Mesenchymal stem cell (in vitro differentiated cells and primary cell): Measurements from ENCODE around the gene MYO18B.

Experiments
- DNase-seq: peaks from one replicate; pipeline ENCODE4 v3.0.0-alpha.2; 2013
- H2AFZ ChIP-seq: one replicate; pipeline ENCODE4 v1.6.1; 2013; ENCODE audit warnings: low read depth, mild to moderate bottlenecking, control low read depth, inconsistent platforms, low read length, moderate library complexity
- H2AK5ac ChIP-seq: 2 replicates; pipeline ENCODE4 v1.6.1; 2013; ENCODE audit warnings: low read length, moderate library complexity, mild to moderate bottlenecking, inconsistent platforms; ENCODE audit not compliant: severe bottlenecking
- H2BK120ac ChIP-seq: one replicate; pipeline ENCODE4 v1.6.1; 2013; ENCODE audit warnings: low read depth, mild to moderate bottlenecking, inconsistent platforms, low read length, moderate library complexity
- H2BK12ac ChIP-seq, 2 experiments: one replicate each; pipeline ENCODE4 v1.6.1; 2013; ENCODE audit warnings: inconsistent platforms in 2 of 2, low read length in 2 of 2, mild to moderate bottlenecking in 2 of 2, moderate library complexity in 2 of 2, control low read depth in 1 of 2
- H2BK15ac ChIP-seq: one replicate; pipeline ENCODE4 v1.6.1; 2013; ENCODE audit warnings: mild to moderate bottlenecking, low read depth, inconsistent platforms; ENCODE audit not compliant: poor library complexity, severe bottlenecking
- H2BK5ac ChIP-seq: 2 replicates; pipeline ENCODE4 v1.6.1; 2013; ENCODE audit warnings: low read depth, mild to moderate bottlenecking, low read length, control low read depth, inconsistent platforms; ENCODE audit not compliant: poor library complexity, severe bottlenecking
- H3K14ac ChIP-seq, 2 experiments: one replicate each; pipeline ENCODE4 v1.6.1; 2013; ENCODE audit warnings: inconsistent platforms in 2 of 2, low read length in 2 of 2, control low read depth in 1 of 2, mild to moderate bottlenecking in 1 of 2, moderate library complexity in 1 of 2
- H3K18ac ChIP-seq, 2 experiments: one replicate each; pipeline ENCODE4 v1.6.1; 2013; ENCODE audit warnings: inconsistent platforms in 2 of 2, low read length in 2 of 2, control low read depth in 1 of 2, low read depth in 1 of 2, mild to moderate bottlenecking in 1 of 2
- H3K23ac ChIP-seq, 2 experiments: one replicate each; pipeline ENCODE4 v1.6.1; 2013; ENCODE audit warnings: inconsistent platforms in 2 of 2, low read length in 2 of 2, mild to moderate bottlenecking in 2 of 2, moderate library complexity in 2 of 2, control low read depth in 1 of 2
- H3K27ac ChIP-seq: 2 replicates; pipeline ENCODE4 v1.5.1; 2013; ENCODE audit warnings: mild to moderate bottlenecking, moderate library complexity, low read length, control low read depth, inconsistent platforms; ENCODE audit not compliant: poor library complexity, severe bottlenecking
- H3K27me3 ChIP-seq, 2 experiments: 2 replicates each; pipeline versions ENCODE4 v1.6.1 to v1.7.0; 2013; ENCODE audit warnings: low read length in 2 of 2, mild to moderate bottlenecking in 2 of 2, moderate library complexity in 2 of 2, control low read depth in 1 of 2, inconsistent platforms in 1 of 2; ENCODE audit not compliant: control insufficient read depth in 1 of 2, insufficient read depth in 1 of 2
- H3K36me3 ChIP-seq, 2 experiments: 2 replicates each; pipeline versions ENCODE4 v1.6.1 to v1.7.0; 2013; ENCODE audit warnings: low read length in 2 of 2, control low read depth in 1 of 2, inconsistent platforms in 1 of 2, low read depth in 1 of 2, mild to moderate bottlenecking in 1 of 2; ENCODE audit not compliant: insufficient read depth in 2 of 2, control insufficient read depth in 1 of 2
- H3K4ac ChIP-seq, 2 experiments: one replicate each; pipeline ENCODE4 v1.6.1; 2013; ENCODE audit warnings: inconsistent platforms in 2 of 2, low read length in 2 of 2, mild to moderate bottlenecking in 2 of 2, moderate library complexity in 2 of 2, control low read depth in 1 of 2, low read depth in 1 of 2
- H3K4me1 ChIP-seq: 2 replicates; pipeline ENCODE4 v1.6.1; 2013; ENCODE audit warnings: low read depth, low read length, control low read depth; ENCODE audit not compliant: control insufficient read depth, insufficient read depth
- H3K4me2 ChIP-seq: 2 replicates; pipeline ENCODE4 v1.6.1; 2013; ENCODE audit warnings: low read length, mild to moderate bottlenecking, inconsistent platforms; ENCODE audit not compliant: poor library complexity, severe bottlenecking
- H3K4me3 ChIP-seq, 2 experiments: 2 replicates each; pipeline versions ENCODE4 v1.5.1 to v1.7.0; 2013; ENCODE audit warnings: low read length in 2 of 2, mild to moderate bottlenecking in 2 of 2, control low read depth in 1 of 2, low read depth in 1 of 2; ENCODE audit not compliant: insufficient read depth in 1 of 2
- H3K79me1 ChIP-seq: replicated peaks from 2 replicates; pipeline ENCODE4 v1.6.1; 2013; ENCODE audit warnings: mild to moderate bottlenecking, control low read depth, low read length, inconsistent platforms; ENCODE audit not compliant: poor library complexity, severe bottlenecking
- H3K9ac ChIP-seq: 2 replicates; pipeline ENCODE4 v1.7.0; 2013; ENCODE audit warnings: mild to moderate bottlenecking, low read length, moderate library complexity
- H3K9me3 ChIP-seq: 2 replicates; pipeline ENCODE4 v1.7.0; 2013; ENCODE audit warnings: mild to moderate bottlenecking, low read length; ENCODE audit not compliant: control insufficient read depth
- H4K8ac ChIP-seq: one replicate; pipeline ENCODE4 v1.6.1; 2013; ENCODE audit warnings: inconsistent platforms, mild to moderate bottlenecking, low read length, moderate library complexity
- H4K91ac ChIP-seq: one replicate; pipeline ENCODE4 v1.6.1; 2013; ENCODE audit warnings: mild to moderate bottlenecking, low read length, inconsistent platforms
- WGBS: methylation state at CpG from one replicate; pipeline ENCODE4 v1.1.7; 2013; ENCODE audit warnings: mixed read lengths; 5-methylcytosine and 5-hydroxymethylcytosine counted together

Gene MYO18B

DNA sequence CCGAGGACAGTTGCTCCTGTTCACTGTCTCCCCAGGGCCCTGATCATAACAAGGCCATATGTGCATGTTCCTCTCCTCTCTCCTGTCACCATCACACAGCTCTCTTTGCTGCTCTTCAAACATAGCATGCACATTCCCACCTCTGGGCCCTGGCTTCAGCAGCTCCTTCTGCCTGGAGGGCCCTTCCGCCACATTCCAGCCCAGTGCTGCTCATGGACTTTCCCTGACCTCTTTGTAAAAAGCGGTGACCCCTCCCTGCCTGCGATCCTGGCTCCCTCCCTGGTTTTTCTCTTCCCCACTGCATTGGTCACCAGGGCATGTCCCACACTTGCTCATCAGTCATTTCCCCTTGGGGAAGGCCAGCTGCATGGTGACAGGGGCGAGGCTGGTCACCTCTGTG lies 98.2 kb downstream of the MYO18B start:
- Histone ChIP-seq H3K23ac (no peak overlapping the region), H3K27me3 (peaks cover 0 to 16% of the 10 kb centered on the region in 2 experiments), H2BK12ac (no peak overlapping the region), H3K9me3 (no peaks in the 10 kb centered on the region), H3K18ac (no peak overlapping the region), H4K91ac (no peak overlapping the region), H3K27ac (no peak overlapping the region), H3K4ac (no peak overlapping the region), H3K36me3 (no peaks in the 10 kb centered on the region), H3K79me1 (no peaks in the 10 kb centered on the region), H2AK5ac (no peak overlapping the region), H2BK5ac (no peak overlapping the region), H3K9ac (no peak overlapping the region), H2AFZ (no peak overlapping the region), H2BK120ac (no peak overlapping the region), H3K4me3 (no peak overlapping the region), H3K4me2 (no peak overlapping the region), H4K8ac (no peak overlapping the region), H3K4me1 (no peaks in the 10 kb centered on the region), H3K14ac (no peak overlapping the region), H2BK15ac (no peak overlapping the region)
- 76% methylated on average over 5 of the region's 5 CpGs for WGBS
- no peak for DNase-seq

DNA sequence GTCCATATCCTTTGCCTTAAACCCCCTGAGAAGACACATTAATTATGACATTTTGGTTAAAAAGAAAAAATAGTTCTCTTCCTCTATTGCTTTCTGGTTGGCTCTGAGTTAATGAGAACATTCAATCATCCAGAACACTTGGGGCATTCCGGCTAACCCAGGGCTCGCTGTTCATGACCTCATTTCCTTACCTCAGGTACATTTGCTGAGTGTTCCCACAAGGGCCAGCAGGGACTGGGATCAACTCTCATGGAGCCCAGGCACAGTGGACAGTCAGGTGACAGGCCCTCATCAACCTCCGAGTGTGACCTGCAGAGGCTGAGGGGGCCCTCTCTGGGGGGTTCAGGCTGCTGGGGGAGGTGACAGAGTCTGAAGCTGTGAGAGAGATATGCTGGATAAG lies 98.9 kb downstream of the MYO18B start:
- no peak overlapping the region for H4K91ac ChIP-seq
- 59% methylated on average over 3 of the region's 3 CpGs for WGBS
- H3K4ac ChIP-seq: no peak overlapping the region
- H4K8ac ChIP-seq: no peak overlapping the region
- no peak overlapping the region for H3K18ac ChIP-seq
- H3K27ac ChIP-seq: no peak overlapping the region
- H2BK12ac ChIP-seq: no peak overlapping the region
- H3K79me1 ChIP-seq: no peaks in the 10 kb centered on the region
- no peak overlapping the region for H2BK15ac ChIP-seq
- H3K27me3 ChIP-seq: peaks cover 0 to 9% of the 10 kb centered on the region in 2 experiments
- no peak overlapping the region for H3K23ac ChIP-seq
- H2AFZ ChIP-seq: no peak overlapping the region
- H3K4me2 ChIP-seq: no peak overlapping the region
- no peak overlapping the region for H3K4me3 ChIP-seq
- no peak overlapping the region for H2BK120ac ChIP-seq
- H3K9ac ChIP-seq: no peak overlapping the region
- H3K4me1 ChIP-seq: no peaks in the 10 kb centered on the region
- no peaks in the 10 kb centered on the region for H3K36me3 ChIP-seq
- H2AK5ac ChIP-seq: no peak overlapping the region
- no peaks in the 10 kb centered on the region for H3K9me3 ChIP-seq
- no peak for DNase-seq
- H2BK5ac ChIP-seq: no peak overlapping the region
- H3K14ac ChIP-seq: no peak overlapping the region

DNA sequence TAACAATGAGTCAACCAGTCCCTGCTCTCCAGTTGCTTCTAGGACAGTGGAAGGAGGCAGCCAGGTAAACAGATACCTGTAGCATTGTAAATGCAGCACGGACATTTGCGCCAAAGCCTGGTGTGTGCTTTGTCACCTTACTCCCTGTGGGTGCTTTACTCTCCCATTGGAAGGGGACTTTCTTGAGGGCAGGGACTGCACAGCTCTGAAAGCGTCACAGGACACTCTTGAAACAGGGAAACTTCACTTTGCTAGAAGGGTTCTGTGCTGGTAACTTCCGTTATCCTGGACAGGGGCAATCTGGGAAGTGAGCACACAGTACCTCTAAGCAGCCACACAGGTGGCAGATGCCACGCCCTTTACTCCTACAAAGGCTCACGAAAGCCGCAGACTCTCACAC lies 99.8 kb downstream of the MYO18B start:
- Histone ChIP-seq H3K23ac (no peak overlapping the region), H3K4me1 (no peaks in the 10 kb centered on the region), H3K14ac (no peak overlapping the region), H2AK5ac (no peak overlapping the region), H3K9ac (no peak overlapping the region), H3K4ac (no peak overlapping the region), H4K91ac (no peak overlapping the region), H2BK12ac (no peak overlapping the region), H3K4me3 (no peak overlapping the region), H2BK15ac (no peak overlapping the region), H2AFZ (no peak overlapping the region), H3K18ac (no peak overlapping the region), H3K36me3 (no peaks in the 10 kb centered on the region), H2BK5ac (no peak overlapping the region), H3K79me1 (no peaks in the 10 kb centered on the region), H3K9me3 (no peaks in the 10 kb centered on the region), H3K27ac (no peak overlapping the region), H3K27me3 (peaks cover 0 to 9% of the 10 kb centered on the region in 2 experiments), H2BK120ac (no peak overlapping the region), H4K8ac (no peak overlapping the region), H3K4me2 (no peak overlapping the region)
- no peak for DNase-seq
- 74% methylated on average over 7 of the region's 7 CpGs for WGBS

DNA sequence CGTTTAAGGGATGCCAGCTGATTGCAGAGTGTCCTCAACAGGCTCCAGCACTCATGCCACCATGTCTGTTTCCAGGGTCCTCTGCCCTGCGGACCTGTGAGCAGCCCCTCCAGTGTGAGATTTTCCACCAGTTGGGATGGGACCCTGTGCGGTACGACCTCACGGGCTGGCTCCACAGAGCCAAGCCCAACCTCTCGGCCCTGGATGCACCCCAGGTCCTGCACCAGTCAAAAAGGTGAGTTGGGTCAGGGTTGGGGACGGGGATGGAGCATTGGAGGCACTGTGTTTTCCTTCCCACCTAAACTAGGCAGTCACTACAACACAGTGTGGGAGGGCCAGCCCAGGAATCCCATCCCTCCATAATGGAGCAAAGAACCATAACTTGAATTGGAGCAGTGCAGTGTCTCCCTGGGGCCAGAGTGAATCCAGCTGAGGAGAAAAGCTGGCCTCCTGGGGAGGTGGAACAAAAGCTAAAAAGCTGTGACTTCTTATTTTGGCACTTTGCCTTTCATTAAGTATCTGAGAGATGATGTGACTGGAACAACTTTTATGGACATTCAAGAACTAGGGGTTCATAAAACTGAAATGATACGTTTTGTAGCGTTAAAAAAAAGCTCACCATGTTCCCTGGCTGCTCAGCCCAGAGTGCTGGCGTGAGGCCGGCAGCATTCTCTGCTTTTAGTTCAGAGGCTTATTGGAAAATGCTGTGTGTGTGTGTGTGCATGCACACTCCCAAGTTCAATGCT lies 101.8 kb downstream of the MYO18B start:
- Histone ChIP-seq H3K23ac (no peak overlapping the region), H2BK5ac (no peak overlapping the region), H2BK120ac (no peak overlapping the region), H3K9ac (no peak overlapping the region), H3K18ac (no peak overlapping the region), H3K27me3 (peaks cover 0 to 7% of the 10 kb centered on the region in 2 experiments), H3K4me1 (no peaks in the 10 kb centered on the region), H2AK5ac (no peak overlapping the region), H3K36me3 (no peaks in the 10 kb centered on the region), H3K79me1 (no peaks in the 10 kb centered on the region), H3K27ac (no peak overlapping the region), H3K9me3 (no peaks in the 10 kb centered on the region), H2BK12ac (no peak overlapping the region), H4K8ac (no peak overlapping the region), H2BK15ac (no peak overlapping the region), H3K4me3 (no peak overlapping the region), H2AFZ (no peak overlapping the region), H3K4ac (no peak overlapping the region), H3K4me2 (no peak overlapping the region), H4K91ac (no peak overlapping the region), H3K14ac (no peak overlapping the region)
- no peak for DNase-seq
- WGBS: 77% methylated on average over 10 of the region's 11 CpGs
